ENCODE results near the gene ZNF397. TPM values are rescaled to one million over a fixed set of nuclear protein-coding genes. Genes with fewer than 3 reads are reported as not detected.

The ZNF397 gene
- total and polyA plus RNA-seq, 2 of the 13 experiments (the other 11 are each of a cell fraction or from before 2014, with no cell fraction given) = 4.7 to 9.4 TPM

DNA sequence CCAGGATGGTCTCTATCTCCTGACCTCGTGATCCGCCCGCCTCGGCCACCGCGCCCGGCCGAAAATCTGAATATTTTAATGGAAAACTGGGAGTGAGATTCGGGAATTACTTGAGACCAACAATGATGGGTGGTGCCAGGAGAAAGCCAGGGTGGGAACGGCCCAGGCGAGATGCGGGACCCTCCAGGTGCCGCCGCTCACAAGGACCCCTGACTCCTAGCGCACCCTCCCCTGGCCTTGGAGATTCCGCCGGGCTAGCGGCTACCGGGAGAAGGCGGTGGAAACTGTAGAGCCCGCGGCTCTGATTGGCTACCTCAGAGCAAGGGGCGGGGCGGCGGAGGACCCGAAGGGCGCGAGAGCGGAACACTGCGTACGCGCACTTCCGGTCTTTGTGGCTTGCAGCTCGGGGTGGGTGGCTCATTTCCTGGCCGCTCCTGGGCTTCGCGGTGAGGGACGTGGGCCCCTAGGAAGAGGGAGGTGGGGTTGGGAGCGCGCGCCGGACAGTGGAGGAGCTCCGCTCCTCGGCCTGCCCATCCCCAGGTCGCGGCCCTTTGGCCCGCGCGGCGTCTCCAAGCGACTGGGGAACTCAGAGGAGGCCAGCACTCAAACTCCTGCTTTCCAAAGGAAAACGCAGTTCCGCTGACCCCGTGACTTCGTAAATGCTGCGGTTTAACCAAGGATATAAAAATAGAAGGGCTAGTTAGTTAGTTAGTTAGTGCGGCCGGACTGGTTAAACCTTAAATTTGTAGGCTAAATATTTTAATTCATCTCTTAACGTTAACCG is at the start of gene ZNF397 (continued):
- TF ChIP-seq, protein P1, sequence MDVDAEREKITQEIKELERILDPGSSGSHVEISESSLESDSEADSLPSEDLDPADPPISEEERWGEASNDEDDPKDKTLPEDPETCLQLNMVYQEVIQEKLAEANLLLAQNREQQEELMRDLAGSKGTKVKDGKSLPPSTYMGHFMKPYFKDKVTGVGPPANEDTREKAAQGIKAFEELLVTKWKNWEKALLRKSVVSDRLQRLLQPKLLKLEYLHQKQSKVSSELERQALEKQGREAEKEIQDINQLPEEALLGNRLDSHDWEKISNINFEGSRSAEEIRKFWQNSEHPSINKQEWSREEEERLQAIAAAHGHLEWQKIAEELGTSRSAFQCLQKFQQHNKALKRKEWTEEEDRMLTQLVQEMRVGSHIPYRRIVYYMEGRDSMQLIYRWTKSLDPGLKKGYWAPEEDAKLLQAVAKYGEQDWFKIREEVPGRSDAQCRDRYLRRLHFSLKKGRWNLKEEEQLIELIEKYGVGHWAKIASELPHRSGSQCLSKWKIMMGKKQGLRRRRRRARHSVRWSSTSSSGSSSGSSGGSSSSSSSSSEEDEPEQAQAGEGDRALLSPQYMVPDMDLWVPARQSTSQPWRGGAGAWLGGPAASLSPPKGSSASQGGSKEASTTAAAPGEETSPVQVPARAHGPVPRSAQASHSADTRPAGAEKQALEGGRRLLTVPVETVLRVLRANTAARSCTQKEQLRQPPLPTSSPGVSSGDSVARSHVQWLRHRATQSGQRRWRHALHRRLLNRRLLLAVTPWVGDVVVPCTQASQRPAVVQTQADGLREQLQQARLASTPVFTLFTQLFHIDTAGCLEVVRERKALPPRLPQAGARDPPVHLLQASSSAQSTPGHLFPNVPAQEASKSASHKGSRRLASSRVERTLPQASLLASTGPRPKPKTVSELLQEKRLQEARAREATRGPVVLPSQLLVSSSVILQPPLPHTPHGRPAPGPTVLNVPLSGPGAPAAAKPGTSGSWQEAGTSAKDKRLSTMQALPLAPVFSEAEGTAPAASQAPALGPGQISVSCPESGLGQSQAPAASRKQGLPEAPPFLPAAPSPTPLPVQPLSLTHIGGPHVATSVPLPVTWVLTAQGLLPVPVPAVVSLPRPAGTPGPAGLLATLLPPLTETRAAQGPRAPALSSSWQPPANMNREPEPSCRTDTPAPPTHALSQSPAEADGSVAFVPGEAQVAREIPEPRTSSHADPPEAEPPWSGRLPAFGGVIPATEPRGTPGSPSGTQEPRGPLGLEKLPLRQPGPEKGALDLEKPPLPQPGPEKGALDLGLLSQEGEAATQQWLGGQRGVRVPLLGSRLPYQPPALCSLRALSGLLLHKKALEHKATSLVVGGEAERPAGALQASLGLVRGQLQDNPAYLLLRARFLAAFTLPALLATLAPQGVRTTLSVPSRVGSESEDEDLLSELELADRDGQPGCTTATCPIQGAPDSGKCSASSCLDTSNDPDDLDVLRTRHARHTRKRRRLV (CRISPR knock-in tag; IDR thresholded peaks at IDR 0.05) = no peak
- TF ChIP-seq ZNF207 (IDR thresholded peaks at IDR 0.05; ENCODE audit: borderline replicate concordance) (no peak), MAZ (IDR thresholded peaks at IDR 0.05; ENCODE audit: borderline replicate concordance, low read depth, low read length) (peak; percentile 74), MAZ (CRISPR knock-in tag; IDR thresholded peaks at IDR 0.05; ENCODE audit: low read depth) (peak; percentile 93), MTF1 (CRISPR knock-in tag; IDR thresholded peaks at IDR 0.05) (no peak), TEAD2 (CRISPR knock-in tag; IDR thresholded peaks at IDR 0.05) (no peak), ZNF282 (IDR thresholded peaks at IDR 0.05; ENCODE audit: partially characterized antibody) (no peak), MZF1 (CRISPR knock-in tag; IDR thresholded peaks at IDR 0.05; ENCODE audit: borderline replicate concordance) (no peak), ZNF766 (CRISPR knock-in tag; IDR thresholded peaks at IDR 0.05; ENCODE audit: borderline replicate concordance) (peak; percentile 62; the same call in 1 of the 2 replicates), ZNF720 (CRISPR knock-in tag; IDR thresholded peaks at IDR 0.05) (no peak), ZNF75D (CRISPR knock-in tag; IDR thresholded peaks at IDR 0.05; ENCODE audit: borderline replicate concordance) (no peak), NR2C2 (CRISPR knock-in tag; IDR thresholded peaks at IDR 0.05; ENCODE audit: borderline replicate concordance) (peak; percentile 52; the same call in 1 of the 2 replicates), RARG (CRISPR knock-in tag; IDR thresholded peaks at IDR 0.05; ENCODE audit: low read depth) (no peak), JUND (CRISPR knock-in tag; IDR thresholded peaks at IDR 0.05) (no peak), ZNF546 (CRISPR knock-in tag; conservative IDR thresholded peaks at IDR 0.05) (peak; percentile 85), ELF3 (CRISPR knock-in tag; IDR thresholded peaks at IDR 0.05) (peak; percentile 84)
- TF ChIP-seq, protein P2, sequence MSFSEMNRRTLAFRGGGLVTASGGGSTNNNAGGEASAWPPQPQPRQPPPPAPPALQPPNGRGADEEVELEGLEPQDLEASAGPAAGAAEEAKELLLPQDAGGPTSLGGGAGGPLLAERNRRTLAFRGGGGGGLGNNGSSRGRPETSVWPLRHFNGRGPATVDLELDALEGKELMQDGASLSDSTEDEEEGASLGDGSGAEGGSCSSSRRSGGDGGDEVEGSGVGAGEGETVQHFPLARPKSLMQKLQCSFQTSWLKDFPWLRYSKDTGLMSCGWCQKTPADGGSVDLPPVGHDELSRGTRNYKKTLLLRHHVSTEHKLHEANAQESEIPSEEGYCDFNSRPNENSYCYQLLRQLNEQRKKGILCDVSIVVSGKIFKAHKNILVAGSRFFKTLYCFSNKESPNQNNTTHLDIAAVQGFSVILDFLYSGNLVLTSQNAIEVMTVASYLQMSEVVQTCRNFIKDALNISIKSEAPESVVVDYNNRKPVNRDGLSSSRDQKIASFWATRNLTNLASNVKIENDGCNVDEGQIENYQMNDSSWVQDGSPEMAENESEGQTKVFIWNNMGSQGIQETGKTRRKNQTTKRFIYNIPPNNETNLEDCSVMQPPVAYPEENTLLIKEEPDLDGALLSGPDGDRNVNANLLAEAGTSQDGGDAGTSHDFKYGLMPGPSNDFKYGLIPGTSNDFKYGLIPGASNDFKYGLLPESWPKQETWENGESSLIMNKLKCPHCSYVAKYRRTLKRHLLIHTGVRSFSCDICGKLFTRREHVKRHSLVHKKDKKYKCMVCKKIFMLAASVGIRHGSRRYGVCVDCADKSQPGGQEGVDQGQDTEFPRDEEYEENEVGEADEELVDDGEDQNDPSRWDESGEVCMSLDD (CRISPR knock-in tag; IDR thresholded peaks at IDR 0.05; ENCODE audit: borderline replicate concordance) = no peak; the same call in 1 of the 2 replicates
- TF ChIP-seq, protein P3, sequence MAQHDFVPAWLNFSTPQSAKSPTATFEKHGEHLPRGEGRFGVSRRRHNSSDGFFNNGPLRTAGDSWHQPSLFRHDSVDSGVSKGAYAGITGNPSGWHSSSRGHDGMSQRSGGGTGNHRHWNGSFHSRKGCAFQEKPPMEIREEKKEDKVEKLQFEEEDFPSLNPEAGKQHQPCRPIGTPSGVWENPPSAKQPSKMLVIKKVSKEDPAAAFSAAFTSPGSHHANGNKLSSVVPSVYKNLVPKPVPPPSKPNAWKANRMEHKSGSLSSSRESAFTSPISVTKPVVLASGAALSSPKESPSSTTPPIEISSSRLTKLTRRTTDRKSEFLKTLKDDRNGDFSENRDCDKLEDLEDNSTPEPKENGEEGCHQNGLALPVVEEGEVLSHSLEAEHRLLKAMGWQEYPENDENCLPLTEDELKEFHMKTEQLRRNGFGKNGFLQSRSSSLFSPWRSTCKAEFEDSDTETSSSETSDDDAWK (CRISPR knock-in tag; IDR thresholded peaks at IDR 0.05) = no peak
- TF ChIP-seq, protein P4, sequence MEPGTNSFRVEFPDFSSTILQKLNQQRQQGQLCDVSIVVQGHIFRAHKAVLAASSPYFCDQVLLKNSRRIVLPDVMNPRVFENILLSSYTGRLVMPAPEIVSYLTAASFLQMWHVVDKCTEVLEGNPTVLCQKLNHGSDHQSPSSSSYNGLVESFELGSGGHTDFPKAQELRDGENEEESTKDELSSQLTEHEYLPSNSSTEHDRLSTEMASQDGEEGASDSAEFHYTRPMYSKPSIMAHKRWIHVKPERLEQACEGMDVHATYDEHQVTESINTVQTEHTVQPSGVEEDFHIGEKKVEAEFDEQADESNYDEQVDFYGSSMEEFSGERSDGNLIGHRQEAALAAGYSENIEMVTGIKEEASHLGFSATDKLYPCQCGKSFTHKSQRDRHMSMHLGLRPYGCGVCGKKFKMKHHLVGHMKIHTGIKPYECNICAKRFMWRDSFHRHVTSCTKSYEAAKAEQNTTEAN (CRISPR knock-in tag; conservative IDR thresholded peaks at IDR 0.05) = no peak; the same call in 1 of the 2 replicates

Measured in HepG2 (cell line).